IMR-90 (cell line): ENCODE data around the gene RTN1. TPM values are rescaled to one million over a fixed set of nuclear protein-coding genes. Genes with fewer than 3 reads are reported as not detected.

Experiments used
- ATAC-seq: fragments of 200-7000 bp; cut with Tn5 transposase; 2 replicates; pipeline ENCODE4 v1.9.1; 2020; ENCODE audit warnings: low read depth, mild to moderate bottlenecking, moderate library complexity
- BruUV-seq: library from RNA; stranded (reverse); fragments of 400-500 nt; replicated peaks from 2 replicates; lab custom pipeline; 2021; lab: Mats Ljungman, UMichigan
- CTCF ChIA-PET: fragments of 300-600 bp; formaldehyde crosslinking; extraction: SDS; loops from one replicate; lab custom pipeline; 2021; ENCODE audit warnings: antibody characterized with exemption; lab: Yijun Ruan, JAX
- POLR2A ChIA-PET: fragments of 300-600 bp; sonication (Branson Sonifier 250); formaldehyde crosslinking; loops from one replicate; lab custom pipeline; 2022; ENCODE audit warnings: antibody characterized with exemption; ENCODE audit not compliant: unreplicated experiment; lab: Charles Lee
- DNase-seq: peaks from one replicate; pipeline ENCODE4 v3.0.0; 2013
- H2AFZ ChIP-seq: replicated peaks from 2 replicates; pipeline ENCODE3; 2013; ENCODE audit warnings: low read length, mild to moderate bottlenecking; ENCODE audit not compliant: poor library complexity
- H2AK5ac ChIP-seq: 2 replicates; pipeline ENCODE4 v1.6.1; 2013; ENCODE audit warnings: low read depth, low read length, inconsistent platforms
- H2AK9ac ChIP-seq: replicated peaks from 2 replicates; pipeline ENCODE3; 2013; ENCODE audit warnings: mild to moderate bottlenecking, low read depth, low read length, moderate library complexity; ENCODE audit not compliant: poor library complexity
- H2BK120ac ChIP-seq: 2 replicates; pipeline ENCODE4 v1.6.1; 2013; ENCODE audit warnings: low read depth, low read length, inconsistent platforms
- H2BK15ac ChIP-seq: 3 replicates; pipeline ENCODE4 v1.6.1; 2013; ENCODE audit warnings: low read depth, low read length, inconsistent platforms
- H2BK20ac ChIP-seq: 2 replicates; pipeline ENCODE4 v1.6.1; 2013; ENCODE audit warnings: low read depth, mild to moderate bottlenecking, inconsistent platforms, low read length, moderate library complexity
- H2BK5ac ChIP-seq: 2 replicates; pipeline ENCODE4 v1.6.1; 2013; ENCODE audit warnings: mild to moderate bottlenecking, low read depth, low read length, inconsistent platforms; ENCODE audit not compliant: poor library complexity, severe bottlenecking
- H3K14ac ChIP-seq: replicated peaks from 2 replicates; pipeline ENCODE4 v1.6.1; 2013; ENCODE audit warnings: low read depth, low read length, inconsistent platforms
- H3K18ac ChIP-seq: 2 replicates; pipeline ENCODE4 v1.6.1; 2013; ENCODE audit warnings: low read depth, low read length, control low read depth
- H3K23ac ChIP-seq: 2 replicates; pipeline ENCODE4 v1.6.1; 2013; ENCODE audit warnings: low read depth, low read length, inconsistent platforms
- H3K27ac ChIP-seq: 2 replicates; pipeline ENCODE4 v1.5.1; 2013; ENCODE audit warnings: mild to moderate bottlenecking, control low read depth, low read length; ENCODE audit not compliant: insufficient read depth
- H3K27me3 ChIP-seq: 2 replicates; pipeline ENCODE4 v1.6.1; 2013; ENCODE audit warnings: low read length; ENCODE audit not compliant: control insufficient read depth, insufficient read depth
- H3K36me3 ChIP-seq: 2 replicates; pipeline ENCODE4 v1.6.1; 2013; ENCODE audit warnings: low read length, mixed read lengths; ENCODE audit not compliant: control insufficient read depth, insufficient read depth
- H3K4ac ChIP-seq: 2 replicates; pipeline ENCODE4 v1.6.1; 2013; ENCODE audit warnings: low read depth, low read length, inconsistent platforms
- H3K4me1 ChIP-seq: 2 replicates; pipeline ENCODE4 v1.6.1; 2013; ENCODE audit warnings: low read length, mixed read lengths; ENCODE audit not compliant: control insufficient read depth, insufficient read depth
- H3K4me2 ChIP-seq: 2 replicates; pipeline ENCODE4 v1.6.1; 2013; ENCODE audit warnings: low read depth, mild to moderate bottlenecking, control low read depth, low read length, moderate library complexity
- H3K4me3 ChIP-seq: 2 replicates; pipeline ENCODE4 v1.5.1; 2013; ENCODE audit warnings: low read depth, mild to moderate bottlenecking, control low read depth, low read length, moderate library complexity; ENCODE audit not compliant: insufficient read depth
- H3K56ac ChIP-seq: 2 replicates; pipeline ENCODE4 v1.6.1; 2013; ENCODE audit warnings: low read length, inconsistent platforms; ENCODE audit not compliant: insufficient read depth; ENCODE audit errors: extremely low read depth
- H3K79me1 ChIP-seq, 2 experiments: 2 replicates each; pipeline ENCODE4 v1.6.1; 2013; ENCODE audit warnings: low read length in 2 of 2, inconsistent platforms in 1 of 2, low read depth in 1 of 2
- H3K9ac ChIP-seq: 2 replicates; pipeline ENCODE4 v1.6.1; 2013; ENCODE audit warnings: low read depth, low read length, control low read depth
- H3K9me1 ChIP-seq: 2 replicates; pipeline ENCODE4 v1.6.1; 2013; ENCODE audit warnings: low read length, inconsistent platforms; ENCODE audit not compliant: insufficient read depth
- H3K9me3 ChIP-seq: 2 replicates; pipeline ENCODE4 v1.6.1; 2013; ENCODE audit warnings: low read length; ENCODE audit not compliant: control insufficient read depth, insufficient read depth
- H4K20me1 ChIP-seq: 2 replicates; pipeline ENCODE4 v1.6.1; 2013; ENCODE audit warnings: low read length, inconsistent platforms; ENCODE audit not compliant: insufficient read depth
- H4K5ac ChIP-seq: 2 replicates; pipeline ENCODE4 v1.6.1; 2013; ENCODE audit warnings: mild to moderate bottlenecking, low read depth, low read length, control low read depth
- H4K8ac ChIP-seq, 2 experiments: 2 replicates each; pipeline ENCODE4 v1.6.1; 2013; ENCODE audit warnings: low read depth in 2 of 2, low read length in 2 of 2, control low read depth in 1 of 2, inconsistent platforms in 1 of 2
- H4K91ac ChIP-seq: 2 replicates; pipeline ENCODE4 v1.6.1; 2013; ENCODE audit warnings: low read depth, low read length, inconsistent platforms; ENCODE audit not compliant: insufficient read depth
- BHLHE40 ChIP-seq: fragments of 150-350 bp; IDR thresholded peaks from 2 replicates; pipeline ENCODE4 v1.6.1; 2016; ENCODE audit warnings: mild to moderate bottlenecking, low read depth, low read length
- FOS ChIP-seq: fragments of 150-350 bp; IDR thresholded peaks from 2 replicates; pipeline ENCODE4 v1.6.1; 2016; ENCODE audit warnings: low read depth, low read length
- NFE2L2 ChIP-seq: fragments of 150-350 bp; IDR thresholded peaks from 2 replicates; pipeline ENCODE4 v1.6.1; 2016; ENCODE audit warnings: low read depth, mild to moderate bottlenecking, low read length
- POLR2A ChIP-seq: IDR thresholded peaks from 2 replicates; pipeline ENCODE4 v1.6.1; 2012; ENCODE audit warnings: mild to moderate bottlenecking, low read depth, low read length
- RCOR1 ChIP-seq: IDR thresholded peaks from 2 replicates; pipeline ENCODE4 v1.6.1; 2012; ENCODE audit warnings: mild to moderate bottlenecking, low read length, improper control_type of control experiment; ENCODE audit not compliant: insufficient replicate concordance
- WGBS, 2 experiments: methylation state at CpG; one replicate each; pipeline versions ENCODE4 v1.1.5 to v1.1.7; 2013; ENCODE audit warnings: missing lambda C conversion rate in 2 of 2; ENCODE audit not compliant: insufficient read length in 1 of 2; ENCODE audit errors: extremely low coverage in 2 of 2; 5-methylcytosine and 5-hydroxymethylcytosine counted together
- dilution Hi-C: fragments of 300-500 bp; cut with HindIII; formaldehyde crosslinking; loops from one replicate; pipeline ENCODE4 v1.14.3; 2018; ENCODE audit warnings: low sequenced_read_pairs; ENCODE audit not compliant: unreplicated experiment
- in situ Hi-C: fragments of 300-500 bp; cut with MboI; formaldehyde crosslinking; loops from 3 replicates; pipeline ENCODE4 v1.14.3; 2019; ENCODE audit warnings: low sequenced_read_pairs, inconsistent platforms, mixed read lengths
- intact Hi-C: fragments of 100-400 bp; cut with micrococcal nuclease; formaldehyde crosslinking; loops from 2 replicates; pipeline ENCODE4 v1.10.0; 2022
- polyA plus RNA-seq, 3 experiments: library from polyadenylated mRNA; depleted of rRNA; stranded (reverse); fragments of >200 nt; gene quantifications; 2 replicates each; pipeline ENCODE4 v1.2.3, GENCODE V29; 2012; ENCODE audit warnings: low replicate concordance in 1 of 3
- total RNA-seq: library from RNA; depleted of rRNA; stranded (reverse); fragments of >200 nt; gene quantifications from 2 replicates; pipeline ENCODE4 v1.2.3, GENCODE V29; 2012
- TF ChIP-seq, protein P1 (sequence below): conservative IDR thresholded peaks from 2 replicates; pipeline ENCODE4 v1.5.1; 2012; ENCODE audit warnings: mild to moderate bottlenecking, low read depth, low read length, improper control_type of control experiment

The RTN1 gene
- total and polyA plus RNA-seq, 2 of the 4 experiments (the other 2 are of a cell fraction), result 0.18 to 0.46 TPM

DNA sequence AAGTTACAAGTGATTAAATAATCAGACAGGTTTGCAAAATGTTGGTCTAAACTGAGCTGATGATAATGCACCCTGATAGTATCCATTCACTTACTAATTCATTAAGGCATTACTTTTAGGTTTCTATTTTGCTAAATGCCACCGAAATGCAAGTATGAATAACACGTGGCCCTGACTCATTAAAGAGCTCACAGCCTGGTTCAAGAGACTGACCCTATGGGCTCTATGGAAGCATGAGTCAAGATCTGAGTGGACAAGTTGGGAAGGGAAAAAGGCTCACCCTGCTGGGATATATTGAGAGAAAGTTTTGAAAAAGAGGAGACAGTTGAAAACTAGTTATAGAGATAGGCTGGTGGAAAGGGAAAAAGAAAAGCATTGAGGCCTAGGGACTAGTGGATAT is 34.6 kb upstream of the RTN1 start:
- H3K4me3 ChIP-seq, result no peak overlapping the region
- no peak overlapping the region for H3K4ac ChIP-seq
- no peaks in the 10 kb centered on the region for H3K9me1 ChIP-seq
- no peak overlapping the region for H3K27ac ChIP-seq
- no peak overlapping the region for H3K56ac ChIP-seq
- H3K4me1 ChIP-seq, result no peaks in the 10 kb centered on the region
- ChIA-PET POLR2A (no interaction called here), CTCF (interaction anchor here (0.6 kb wide), 1 partner anchor 1991 kb away, joined by 3 read pairs; no protein-coding TSS in a partner anchor)
- WGBS, 2 experiments, result no CpG with 5 or more reads among the region's 2 CpGs
- H3K4me2 ChIP-seq, result no peak overlapping the region
- H4K20me1 ChIP-seq, result no peaks in the 10 kb centered on the region
- no peak overlapping the region for H3K23ac ChIP-seq
- dilution Hi-C loops (no loop called here), in situ Hi-C loops (no loop called here), intact Hi-C loops (no loop called here)
- no peaks in the 10 kb centered on the region for H3K79me1 ChIP-seq
- ATAC-seq (no peak), DNase-seq (peak; percentile 13)
- no peak overlapping the region for H4K91ac ChIP-seq
- H3K27me3 ChIP-seq, result no peaks in the 10 kb centered on the region
- no peak overlapping the region for H2BK120ac ChIP-seq
- no peak overlapping the region for H3K9ac ChIP-seq
- H2BK5ac ChIP-seq, result no peak overlapping the region
- no peak overlapping the region for H2AFZ ChIP-seq
- no peaks in the 10 kb centered on the region for H3K36me3 ChIP-seq
- H4K8ac ChIP-seq, result no peak overlapping the region
- no peak overlapping the region for H3K14ac ChIP-seq
- TF ChIP-seq POLR2A, result no peak
- TF ChIP-seq RCOR1, result no peak
- TF ChIP-seq NFE2L2, result no peak
- no peak for TF ChIP-seq FOS
- TF ChIP-seq, protein P1, sequence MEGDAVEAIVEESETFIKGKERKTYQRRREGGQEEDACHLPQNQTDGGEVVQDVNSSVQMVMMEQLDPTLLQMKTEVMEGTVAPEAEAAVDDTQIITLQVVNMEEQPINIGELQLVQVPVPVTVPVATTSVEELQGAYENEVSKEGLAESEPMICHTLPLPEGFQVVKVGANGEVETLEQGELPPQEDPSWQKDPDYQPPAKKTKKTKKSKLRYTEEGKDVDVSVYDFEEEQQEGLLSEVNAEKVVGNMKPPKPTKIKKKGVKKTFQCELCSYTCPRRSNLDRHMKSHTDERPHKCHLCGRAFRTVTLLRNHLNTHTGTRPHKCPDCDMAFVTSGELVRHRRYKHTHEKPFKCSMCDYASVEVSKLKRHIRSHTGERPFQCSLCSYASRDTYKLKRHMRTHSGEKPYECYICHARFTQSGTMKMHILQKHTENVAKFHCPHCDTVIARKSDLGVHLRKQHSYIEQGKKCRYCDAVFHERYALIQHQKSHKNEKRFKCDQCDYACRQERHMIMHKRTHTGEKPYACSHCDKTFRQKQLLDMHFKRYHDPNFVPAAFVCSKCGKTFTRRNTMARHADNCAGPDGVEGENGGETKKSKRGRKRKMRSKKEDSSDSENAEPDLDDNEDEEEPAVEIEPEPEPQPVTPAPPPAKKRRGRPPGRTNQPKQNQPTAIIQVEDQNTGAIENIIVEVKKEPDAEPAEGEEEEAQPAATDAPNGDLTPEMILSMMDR, result no peak
- TF ChIP-seq BHLHE40, result no peak
- H2BK15ac ChIP-seq, result no peak overlapping the region
- no peak overlapping the region for H4K5ac ChIP-seq
- no peak overlapping the region for H2AK5ac ChIP-seq
- no peak overlapping the region for H3K18ac ChIP-seq
- no peak overlapping the region for H2BK20ac ChIP-seq
- no peak overlapping the region for H2AK9ac ChIP-seq
- BruUV-seq, result no TSS peak
- H3K9me3 ChIP-seq, result no peaks in the 10 kb centered on the region
